Measurements from ENCODE around the gene FAM228B. TPM values are rescaled to one million over a fixed set of nuclear protein-coding genes. Genes with fewer than 3 reads are reported as not detected.

Gene FAM228B
- total RNA-seq, 1 donor from 2014 or later, result 9.7 TPM

GRCh38 chr2:24175631-24176187 is 52.4 kb downstream of the FAM228B start:
- Histone ChIP-seq H4K20me1 (ENCODE audit: insufficient read depth, low read length) (no peaks in the 10 kb centered on the region), H3K79me2 (ENCODE audit: insufficient read depth, low read length) (no peaks in the 10 kb centered on the region), H3K36me3 (ENCODE audit: insufficient read depth, low read length) (no peaks in the 10 kb centered on the region), H2AFZ (ENCODE audit: low read depth, low read length) (no peak overlapping the region), H3K4me3 (ENCODE audit: insufficient read depth, low read depth, low read length) (no peak overlapping the region), H3K27me3 (ENCODE audit: insufficient read depth, low read length) (no peaks in the 10 kb centered on the region), H3K9me3 (ENCODE audit: insufficient read depth, low read depth, low read length) (no peaks in the 10 kb centered on the region), H3K4me2 (ENCODE audit: low read length) (no peak overlapping the region), H3K4me1 (ENCODE audit: insufficient read depth, low read length) (no peaks in the 10 kb centered on the region), H3K27ac (ENCODE audit: low read depth, low read length) (no peak overlapping the region), H3K9ac (ENCODE audit: low read length) (no peak overlapping the region)
- Mint-ChIP-seq H3K4me3 (ENCODE audit: unreplicated experiment) (no peak overlapping the region), H3K27me3 (ENCODE audit: low read depth, unreplicated experiment) (peaks cover 6% of the 10 kb centered on the region), H3K36me3 (ENCODE audit: low read depth, unreplicated experiment) (peaks cover 2% of the 10 kb centered on the region), H3K27ac (ENCODE audit: unreplicated experiment) (no peak overlapping the region), H3K4me1 (ENCODE audit: low read depth, unreplicated experiment) (no peaks in the 10 kb centered on the region), H3K9me3 (ENCODE audit: unreplicated experiment) (peaks cover 2% of the 10 kb centered on the region)
- TF ChIP-seq CTCF (IDR thresholded peaks at IDR 0.05; ENCODE audit: insufficient read depth, low read depth, low read length) (no peak), EZH2 (IDR thresholded peaks at IDR 0.05; ENCODE audit: insufficient read depth, low read length) (no peak)
- DNase-seq (ENCODE audit: low read depth) (no peak), FAIRE-seq (no peak)

GRCh38 chr2:24176326-24176725 is 53.1 kb downstream of the FAM228B start:
- Histone ChIP-seq H3K79me2 (ENCODE audit: insufficient read depth, low read length) (no peaks in the 10 kb centered on the region), H3K27me3 (ENCODE audit: insufficient read depth, low read length) (no peaks in the 10 kb centered on the region), H3K27ac (ENCODE audit: low read depth, low read length) (no peak overlapping the region), H3K4me1 (ENCODE audit: insufficient read depth, low read length) (no peaks in the 10 kb centered on the region), H3K4me2 (ENCODE audit: low read length) (no peak overlapping the region), H3K36me3 (ENCODE audit: insufficient read depth, low read length) (no peaks in the 10 kb centered on the region), H2AFZ (ENCODE audit: low read depth, low read length) (no peak overlapping the region), H4K20me1 (ENCODE audit: insufficient read depth, low read length) (no peaks in the 10 kb centered on the region), H3K9ac (ENCODE audit: low read length) (no peak overlapping the region), H3K4me3 (ENCODE audit: insufficient read depth, low read depth, low read length) (no peak overlapping the region), H3K9me3 (ENCODE audit: insufficient read depth, low read depth, low read length) (no peaks in the 10 kb centered on the region)
- no peak for TF ChIP-seq CTCF (IDR thresholded peaks at IDR 0.05; ENCODE audit: insufficient read depth, low read depth, low read length)
- FAIRE-seq (no peak), DNase-seq (ENCODE audit: low read depth) (no peak)
- Mint-ChIP-seq H3K9me3 (ENCODE audit: unreplicated experiment) (peaks cover 2% of the 10 kb centered on the region), H3K27me3 (ENCODE audit: low read depth, unreplicated experiment) (peaks cover 6% of the 10 kb centered on the region), H3K4me1 (ENCODE audit: low read depth, unreplicated experiment) (no peaks in the 10 kb centered on the region), H3K36me3 (ENCODE audit: low read depth, unreplicated experiment) (peaks cover 2% of the 10 kb centered on the region), H3K27ac (ENCODE audit: unreplicated experiment) (no peak overlapping the region), H3K4me3 (ENCODE audit: unreplicated experiment) (no peak overlapping the region)

GRCh38 chr2:24179683-24180082 is 56.4 kb downstream of the FAM228B start:
- peaks cover 6% of the 10 kb centered on the region for H3K27me3 Mint-ChIP-seq (ENCODE audit: low read depth, unreplicated experiment)

More at GRCh38 chr2:24179683-24180082, 56.4 kb downstream of the FAM228B start:
- Histone ChIP-seq H3K9me3 (ENCODE audit: insufficient read depth, low read depth, low read length) (no peaks in the 10 kb centered on the region), H3K4me3 (ENCODE audit: insufficient read depth, low read depth, low read length) (no peak overlapping the region), H3K36me3 (ENCODE audit: insufficient read depth, low read length) (no peaks in the 10 kb centered on the region), H3K9ac (ENCODE audit: low read length) (no peak overlapping the region), H3K79me2 (ENCODE audit: insufficient read depth, low read length) (no peaks in the 10 kb centered on the region), H2AFZ (ENCODE audit: low read depth, low read length) (no peak overlapping the region), H3K4me2 (ENCODE audit: low read length) (no peak overlapping the region), H3K4me1 (ENCODE audit: insufficient read depth, low read length) (no peaks in the 10 kb centered on the region), H3K27ac (ENCODE audit: low read depth, low read length) (no peak overlapping the region), H3K27me3 (ENCODE audit: insufficient read depth, low read length) (no peaks in the 10 kb centered on the region), H4K20me1 (ENCODE audit: insufficient read depth, low read length) (no peaks in the 10 kb centered on the region)
- no peak for FAIRE-seq
- H3K4me1 Mint-ChIP-seq (ENCODE audit: low read depth, unreplicated experiment), result peaks cover 4% of the 10 kb centered on the region
- H3K9me3 Mint-ChIP-seq (ENCODE audit: unreplicated experiment), result no peaks in the 10 kb centered on the region
- H3K36me3 Mint-ChIP-seq (ENCODE audit: low read depth, unreplicated experiment), result peaks cover 2% of the 10 kb centered on the region
- no peak for DNase-seq (ENCODE audit: low read depth)
- no peak overlapping the region for H3K4me3 Mint-ChIP-seq (ENCODE audit: unreplicated experiment)
- TF ChIP-seq EZH2 (IDR thresholded peaks at IDR 0.05; ENCODE audit: insufficient read depth, low read length) (no peak), CTCF (IDR thresholded peaks at IDR 0.05; ENCODE audit: insufficient read depth, low read depth, low read length) (no peak)
- no peak overlapping the region for H3K27ac Mint-ChIP-seq (ENCODE audit: unreplicated experiment)
